Cardiac fibroblast (primary cell): Measurements from ENCODE around the gene PRDM1.

ENCODE experiments used
- DNase-seq, 2 donors: peaks; one replicate each; pipeline versions ENCODE4 v3.0.0 to v3.0.0-alpha.2; 2010; ENCODE audit warnings: low read depth in 2 of 2
- H3K4me3 ChIP-seq, 2 donors: replicated peaks in 1 of 2; 1 replicate in 1 of 2; 2 replicates in 1 of 2; pipeline ENCODE4 v1.5.1; 2011; ENCODE audit warnings: low read depth in 2 of 2, low read length in 2 of 2, mild to moderate bottlenecking in 2 of 2, moderate library complexity in 1 of 2
- CTCF ChIP-seq: IDR thresholded peaks from one replicate; pipeline ENCODE4 v1.5.1; 2011; ENCODE audit warnings: low read depth, mild to moderate bottlenecking, low read length, inconsistent platforms

PRDM1 gene

DNA sequence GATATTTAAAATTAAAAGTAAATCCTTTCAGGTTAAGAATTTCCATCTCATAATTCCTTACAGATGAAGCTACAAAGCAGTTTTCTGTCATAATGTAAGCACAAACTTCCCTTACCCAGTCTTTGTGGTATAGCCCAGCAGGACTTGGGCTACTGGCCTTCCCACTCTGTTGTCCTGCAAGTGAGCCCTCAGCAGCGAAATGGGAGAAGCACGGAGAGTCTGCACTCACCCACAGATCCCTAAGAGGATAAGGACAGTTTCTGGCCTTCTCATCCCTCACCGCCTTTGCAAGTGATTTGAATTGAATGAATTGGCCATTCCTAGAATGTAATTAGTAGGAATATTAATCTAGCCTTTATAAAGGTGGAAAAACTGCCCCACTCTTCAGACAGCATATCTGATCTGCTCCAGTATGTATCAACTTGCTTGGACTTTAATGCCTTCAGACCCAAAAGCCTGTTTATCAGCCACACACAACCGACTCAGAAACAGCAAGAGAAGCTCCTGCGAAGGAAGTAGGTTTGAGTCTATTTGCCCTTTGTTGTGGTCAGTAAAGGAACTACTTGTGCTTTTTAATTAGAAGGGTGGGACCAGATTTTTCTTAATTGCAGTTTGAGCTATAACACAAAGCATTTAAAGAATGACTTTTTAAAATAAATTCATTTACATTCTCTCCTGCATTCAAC, 29.9 kb upstream of the PRDM1 start:
- no peak for DNase-seq
- TF ChIP-seq CTCF, result no peak
- H3K4me3 ChIP-seq, result no peak overlapping the region

GRCh38 chr6:106056746-106057390, 29.3 kb upstream of the PRDM1 start:
- TF ChIP-seq CTCF, result no peak
- DNase-seq, result no peak

GRCh38 chr6:106059331-106059730, 26.8 kb upstream of the PRDM1 start:
- H3K4me3 ChIP-seq, result no peak overlapping the region
- TF ChIP-seq CTCF, result no peak
- DNase-seq, result no peak

More at GRCh38 chr6:106056746-106057390, 29.3 kb upstream of the PRDM1 start:
- H3K4me3 ChIP-seq, result no peak overlapping the region

GRCh38 chr6:106060167-106060566, 26.0 kb upstream of the PRDM1 start:
- H3K4me3 ChIP-seq, result no peak overlapping the region
- DNase-seq, result no peak
- no peak for TF ChIP-seq CTCF

GRCh38 chr6:106063448-106063850, 22.7 kb upstream of the PRDM1 start:
- peak in 1 of 2 donors; percentile 83 for DNase-seq
- no peak for TF ChIP-seq CTCF
- no peak overlapping the region for H3K4me3 ChIP-seq

DNA sequence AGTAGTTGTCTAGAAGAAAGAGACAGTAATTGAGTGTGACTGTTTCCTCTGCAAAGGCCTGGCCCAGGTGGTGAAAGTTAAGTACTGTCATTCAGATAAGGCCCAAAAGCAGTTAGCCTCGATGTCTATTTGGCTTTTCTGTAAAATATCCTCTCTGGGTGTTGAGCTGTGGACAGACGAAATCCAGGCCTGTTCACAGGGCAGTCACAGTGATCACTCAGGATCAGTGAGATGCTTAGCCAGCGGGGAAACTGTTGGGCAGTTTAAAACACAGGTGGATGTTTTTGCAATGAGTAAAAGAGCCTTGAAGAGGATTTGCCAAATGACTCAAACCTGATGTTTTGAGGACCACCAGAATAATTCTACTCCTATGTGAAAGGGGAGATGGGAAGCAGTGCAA, 22.0 kb upstream of the PRDM1 start:
- H3K4me3 ChIP-seq, result no peak overlapping the region
- DNase-seq, result peak in 1 of 2 donors; percentile 28
- TF ChIP-seq CTCF, result no peak
